GM12875 (cell line): ENCODE data around the gene CACNA2D1.

Experiments used
- H3K4me3 ChIP-seq: one replicate; pipeline ENCODE4 v1.5.1; 2011; ENCODE audit warnings: low read depth, low read length, control low read depth
- TF ChIP-seq, protein P1 (sequence below): IDR thresholded peaks from 2 replicates; pipeline ENCODE4 v1.5.1; 2011; ENCODE audit warnings: low read depth, mild to moderate bottlenecking, control low read depth, inconsistent platforms, low read length, moderate library complexity, borderline replicate concordance; ENCODE audit not compliant: insufficient read depth

The CACNA2D1 gene

DNA sequence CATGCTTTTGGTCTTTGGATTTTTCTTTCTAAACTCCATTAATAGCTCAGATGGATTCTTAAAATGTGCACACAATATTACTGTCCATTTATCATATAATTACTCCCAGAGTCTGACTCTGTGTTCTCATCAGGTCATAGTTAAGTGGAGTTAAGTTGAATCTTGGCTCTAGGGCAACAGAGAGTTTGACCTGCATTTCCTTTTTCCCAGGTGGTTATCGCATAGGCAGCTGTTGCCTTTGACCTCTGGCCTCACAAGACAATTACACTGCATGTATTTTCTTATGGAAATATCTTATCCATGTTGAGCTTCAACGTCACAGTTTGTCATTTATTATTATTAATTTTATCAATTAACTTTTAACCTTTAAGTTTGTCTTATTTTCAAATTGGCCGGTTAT lies 436.3 kb downstream of the CACNA2D1 start:
- H3K4me3 ChIP-seq = no peak overlapping the region
- TF ChIP-seq, protein P1, sequence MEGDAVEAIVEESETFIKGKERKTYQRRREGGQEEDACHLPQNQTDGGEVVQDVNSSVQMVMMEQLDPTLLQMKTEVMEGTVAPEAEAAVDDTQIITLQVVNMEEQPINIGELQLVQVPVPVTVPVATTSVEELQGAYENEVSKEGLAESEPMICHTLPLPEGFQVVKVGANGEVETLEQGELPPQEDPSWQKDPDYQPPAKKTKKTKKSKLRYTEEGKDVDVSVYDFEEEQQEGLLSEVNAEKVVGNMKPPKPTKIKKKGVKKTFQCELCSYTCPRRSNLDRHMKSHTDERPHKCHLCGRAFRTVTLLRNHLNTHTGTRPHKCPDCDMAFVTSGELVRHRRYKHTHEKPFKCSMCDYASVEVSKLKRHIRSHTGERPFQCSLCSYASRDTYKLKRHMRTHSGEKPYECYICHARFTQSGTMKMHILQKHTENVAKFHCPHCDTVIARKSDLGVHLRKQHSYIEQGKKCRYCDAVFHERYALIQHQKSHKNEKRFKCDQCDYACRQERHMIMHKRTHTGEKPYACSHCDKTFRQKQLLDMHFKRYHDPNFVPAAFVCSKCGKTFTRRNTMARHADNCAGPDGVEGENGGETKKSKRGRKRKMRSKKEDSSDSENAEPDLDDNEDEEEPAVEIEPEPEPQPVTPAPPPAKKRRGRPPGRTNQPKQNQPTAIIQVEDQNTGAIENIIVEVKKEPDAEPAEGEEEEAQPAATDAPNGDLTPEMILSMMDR = no peak

DNA sequence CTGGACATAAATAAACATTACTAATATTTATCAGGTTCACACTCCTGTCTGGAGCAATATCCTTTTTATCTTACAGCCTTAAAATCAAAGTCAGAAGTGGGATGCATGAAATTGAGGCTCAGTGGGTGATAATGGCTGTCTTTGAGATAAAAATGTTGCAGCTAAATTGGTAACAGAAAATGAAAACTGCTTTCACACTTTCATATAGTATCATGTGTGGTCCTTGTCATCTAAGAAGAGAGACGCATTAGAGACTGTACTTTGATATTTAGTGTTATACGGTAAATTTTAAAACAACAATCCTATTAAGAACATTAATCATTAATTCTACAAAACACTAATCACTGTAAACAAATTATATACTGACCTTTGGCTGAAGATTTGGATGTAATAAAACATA lies 438.5 kb downstream of the CACNA2D1 start:
- H3K4me3 ChIP-seq = no peak overlapping the region
- TF ChIP-seq, protein P1 = no peak

DNA sequence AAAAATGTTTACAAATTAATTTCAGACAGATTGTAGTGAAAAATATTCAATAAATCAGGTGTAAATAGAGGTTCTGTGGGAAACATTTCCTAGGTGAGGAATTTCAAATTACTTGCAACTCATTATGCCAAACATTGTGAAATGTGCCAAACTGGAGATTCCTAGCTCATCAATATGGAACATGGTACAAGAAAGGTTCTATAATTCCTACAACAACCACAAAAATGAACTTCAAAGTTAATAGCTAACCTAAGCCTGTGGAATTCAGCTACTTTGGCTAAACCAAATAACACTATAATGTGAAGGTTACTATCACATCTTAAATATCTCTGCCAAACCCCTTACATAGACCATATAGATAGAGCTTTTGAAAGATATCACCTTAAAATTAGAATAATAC lies 450.4 kb downstream of the CACNA2D1 start:
- TF ChIP-seq, protein P1 = no peak
- no peak overlapping the region for H3K4me3 ChIP-seq

DNA sequence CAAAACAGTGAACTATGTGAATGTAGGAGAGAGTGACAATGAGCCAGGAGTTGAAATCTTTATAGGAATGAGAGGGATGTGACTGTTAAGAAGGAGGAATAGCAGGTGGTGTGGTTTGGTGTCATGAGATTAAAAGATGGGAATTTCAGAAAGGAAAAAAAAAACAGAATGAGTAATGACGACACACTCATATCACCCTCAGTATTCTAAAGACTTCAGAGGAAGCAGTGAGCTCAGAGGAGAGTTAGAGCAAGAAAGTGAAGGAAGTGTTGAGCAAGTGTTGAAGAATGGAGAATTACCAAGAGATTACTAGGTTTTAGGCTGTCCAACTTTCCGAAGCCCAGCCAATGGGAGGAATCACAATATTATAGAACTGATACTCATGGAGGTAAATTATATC lies 453.2 kb downstream of the CACNA2D1 start:
- no peak overlapping the region for H3K4me3 ChIP-seq
- TF ChIP-seq, protein P1 = no peak

DNA sequence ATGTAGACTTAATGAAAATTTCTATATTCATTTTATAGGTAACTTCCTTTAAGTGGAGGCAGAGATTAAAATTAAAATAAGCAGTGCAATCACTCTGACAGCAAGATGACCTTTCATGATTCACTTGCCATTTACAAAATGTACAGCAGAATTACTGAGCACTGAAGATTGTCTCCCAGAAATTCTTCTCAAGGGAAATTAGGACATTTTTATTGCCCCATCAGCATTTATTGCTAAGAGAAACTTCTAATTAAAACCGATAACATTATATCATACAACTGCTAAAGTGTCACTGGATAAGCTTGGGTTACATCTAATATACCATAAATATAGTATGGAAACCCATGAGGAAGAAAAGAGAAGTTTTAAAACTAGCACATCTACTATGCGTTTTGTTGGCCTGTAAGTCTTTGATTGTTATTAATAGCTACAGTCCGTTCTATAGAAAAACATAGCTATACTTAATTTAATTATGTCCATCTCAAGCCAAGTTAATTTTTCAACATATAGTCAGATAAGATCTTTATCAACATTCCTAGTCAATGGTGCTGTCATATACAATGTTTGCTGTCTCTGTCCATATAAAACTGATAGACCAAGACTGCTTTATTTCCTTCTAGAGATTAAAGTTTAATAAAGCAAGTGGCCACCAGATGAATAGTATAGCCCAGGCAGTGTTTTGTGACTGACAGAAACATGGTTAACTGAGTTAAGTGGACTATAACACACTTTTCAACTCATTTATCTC lies 456.7 kb downstream of the CACNA2D1 start:
- TF ChIP-seq, protein P1 = no peak
- no peak overlapping the region for H3K4me3 ChIP-seq

DNA sequence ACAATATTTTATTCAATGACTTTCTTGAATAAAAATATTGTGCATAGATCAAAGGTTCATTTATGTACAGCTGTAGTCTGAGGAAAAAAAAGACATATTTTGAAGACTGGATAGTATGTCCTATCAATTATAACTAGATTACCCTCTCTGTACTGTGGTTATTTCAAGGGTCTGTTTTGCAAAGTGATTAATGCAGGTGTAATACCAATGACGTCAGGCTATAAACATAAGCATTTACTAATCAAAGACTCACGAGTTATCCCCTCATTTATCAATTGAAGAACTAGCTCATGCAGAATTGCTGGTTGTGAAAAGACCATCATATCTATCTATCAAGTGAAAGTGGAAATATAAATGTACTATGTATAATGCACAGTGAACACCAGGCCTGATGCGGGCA lies 460.2 kb downstream of the CACNA2D1 start:
- TF ChIP-seq, protein P1 = no peak

DNA sequence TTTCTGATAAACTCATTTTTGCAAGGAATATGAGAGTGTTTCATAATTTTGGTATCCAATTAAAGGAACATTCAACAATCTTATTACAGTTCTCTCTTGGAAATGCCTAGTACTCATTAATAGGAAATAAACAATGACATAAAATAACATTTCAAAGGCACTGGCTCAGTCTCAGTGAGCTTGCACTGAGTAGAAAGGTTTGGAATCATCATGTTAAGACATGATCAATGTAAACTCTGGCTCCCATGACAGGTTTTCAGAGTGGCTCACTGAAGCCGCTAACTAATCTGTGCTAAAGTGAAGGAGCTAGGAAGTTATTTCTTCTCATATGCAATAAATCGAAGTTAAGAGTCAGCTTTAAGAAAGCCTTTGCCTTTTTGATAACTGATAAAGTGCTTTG lies 470.5 kb downstream of the CACNA2D1 start:
- TF ChIP-seq, protein P1 = no peak
- no peak overlapping the region for H3K4me3 ChIP-seq

More for the DNA sequence above, 460.2 kb downstream of the CACNA2D1 start:
- no peak overlapping the region for H3K4me3 ChIP-seq
